Renal pelvis (tissue), 4 donors: ENCODE results near the gene GDF10. TPM values are rescaled to one million over a fixed set of nuclear protein-coding genes. Genes with fewer than 3 reads are reported as not detected.

Experiments
- DNase-seq: peaks from one replicate; pipeline ENCODE4 v3.0.0-alpha.2; 2013
- polyA plus RNA-seq, 3 donors: library from polyadenylated mRNA; unstranded; fragments of 120-200 nt; gene quantifications; one replicate each; pipeline ENCODE4 v1.2.1, GENCODE V29; 2013; ENCODE audit not compliant: insufficient read length in 3 of 3

The GDF10 gene
- polyA plus RNA-seq, 3 donors, result 1.4 to 2.3 (median 1.7) TPM

- DNase-seq, result no peak
These were observed 9.7 kb upstream of the GDF10 start for GRCh38 chr10:47290338-47290737.

GRCh38 chr10:47291682-47292081, 8.3 kb upstream of the GDF10 start:
- DNase-seq, result no peak

GRCh38 chr10:47294057-47294456, 5.9 kb upstream of the GDF10 start:
- DNase-seq, result no peak

DNA sequence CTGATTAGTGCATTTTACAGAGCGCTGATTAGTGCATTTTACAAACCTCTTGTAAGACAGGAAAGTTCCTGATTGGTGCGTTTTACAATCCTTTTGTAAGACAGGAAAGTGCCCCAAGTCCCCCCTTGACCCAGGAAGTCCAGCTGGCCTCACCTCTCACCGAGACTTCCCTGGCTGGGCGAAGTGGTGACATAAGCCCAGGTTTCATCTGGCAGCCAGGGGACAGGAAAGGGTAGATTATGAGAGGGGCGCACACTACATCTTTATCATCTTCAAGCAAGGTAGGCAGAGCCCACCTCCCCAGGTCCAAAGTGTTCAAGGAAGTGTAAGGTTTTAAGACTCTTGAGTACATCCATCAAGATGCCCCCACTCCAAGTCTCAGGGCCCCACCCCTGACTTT, 5.5 kb upstream of the GDF10 start:
- DNase-seq, result no peak

GRCh38 chr10:47295411-47295810, 4.6 kb upstream of the GDF10 start:
- no peak for DNase-seq

DNA sequence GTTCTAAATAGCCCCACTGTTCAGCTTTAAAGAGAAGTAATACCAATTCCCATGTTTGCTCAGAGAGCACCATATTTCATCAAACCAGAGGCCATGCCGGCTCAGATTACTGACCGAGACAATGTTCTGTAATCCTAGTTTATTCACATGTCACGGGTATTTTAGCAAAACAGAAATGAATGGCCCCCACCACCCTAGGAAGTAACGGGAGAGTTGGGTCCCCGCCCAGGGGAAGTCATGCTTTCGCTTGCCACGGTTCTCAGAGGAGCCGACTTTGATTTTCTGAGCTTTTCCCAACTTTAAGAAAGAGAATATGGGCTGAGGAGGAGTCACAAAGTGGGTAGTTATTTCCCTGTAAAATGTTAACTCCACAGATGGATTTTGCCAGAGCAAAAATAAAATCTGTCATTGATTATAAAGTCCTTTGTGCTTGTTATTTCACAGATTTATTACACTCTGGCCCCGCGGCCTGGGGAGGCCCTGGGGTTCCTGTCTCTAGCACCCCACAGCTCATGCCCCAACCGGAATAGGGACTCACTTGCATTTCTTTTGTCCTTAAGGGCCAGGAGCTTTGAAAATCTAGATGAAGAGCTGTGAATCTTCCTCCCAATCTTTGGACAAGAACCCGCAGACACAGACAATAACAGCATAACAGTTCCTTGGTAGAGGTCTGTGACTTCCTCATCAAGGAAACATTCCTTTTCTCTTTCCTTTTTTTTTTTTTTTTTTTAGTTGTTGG, 3.7 kb upstream of the GDF10 start:
- DNase-seq, result peak; percentile 10

- no peak for DNase-seq
These were observed 3.1 kb upstream of the GDF10 start for GRCh38 chr10:47296941-47297340.

GRCh38 chr10:47297866-47298540, 2.0 kb upstream of the GDF10 start:
- no peak for DNase-seq

DNA sequence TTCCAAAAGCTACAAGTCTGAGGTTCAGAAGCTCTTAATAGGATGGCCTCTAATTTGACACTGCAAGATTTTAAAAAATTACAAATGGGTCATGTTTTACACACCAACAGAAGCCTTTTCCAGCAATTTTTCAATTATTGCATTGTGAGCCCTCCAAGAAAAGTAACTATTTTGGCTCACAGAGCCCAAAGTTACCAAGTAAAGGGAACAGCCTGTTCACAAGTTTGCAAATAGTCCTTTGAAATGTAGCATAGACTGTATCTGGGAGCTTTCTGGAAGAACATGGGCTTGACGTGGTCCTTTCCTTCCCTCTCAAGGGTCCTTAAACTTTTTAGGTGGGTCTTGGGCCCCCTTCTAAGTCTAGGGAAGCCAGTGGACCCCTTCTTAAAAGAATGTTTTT, 1.3 kb upstream of the GDF10 start:
- DNase-seq, result no peak

DNA sequence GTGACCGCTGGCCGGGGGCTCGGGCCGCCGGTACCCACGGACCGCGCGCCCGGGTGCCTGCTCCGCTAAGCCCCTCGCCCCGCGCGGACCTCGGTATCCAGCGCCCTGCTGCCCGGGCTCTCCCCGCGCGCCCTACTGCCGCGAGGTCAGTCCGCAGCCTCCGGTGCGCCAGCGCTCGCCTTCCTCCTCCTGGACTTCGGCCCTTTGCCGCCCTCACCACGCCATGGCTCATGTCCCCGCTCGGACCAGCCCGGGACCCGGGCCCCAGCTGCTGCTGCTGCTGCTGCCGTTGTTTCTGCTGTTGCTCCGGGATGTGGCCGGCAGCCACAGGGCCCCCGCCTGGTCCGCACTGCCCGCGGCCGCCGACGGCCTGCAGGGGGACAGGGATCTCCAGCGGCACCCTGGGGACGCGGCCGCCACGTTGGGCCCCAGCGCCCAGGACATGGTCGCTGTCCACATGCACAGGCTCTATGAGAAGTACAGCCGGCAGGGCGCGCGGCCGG, 483 bp downstream of the GDF10 start:
- DNase-seq, result peak; percentile 12

GRCh38 chr10:47301833-47302232, 1.8 kb downstream of the GDF10 start:
- no peak for DNase-seq

DNA sequence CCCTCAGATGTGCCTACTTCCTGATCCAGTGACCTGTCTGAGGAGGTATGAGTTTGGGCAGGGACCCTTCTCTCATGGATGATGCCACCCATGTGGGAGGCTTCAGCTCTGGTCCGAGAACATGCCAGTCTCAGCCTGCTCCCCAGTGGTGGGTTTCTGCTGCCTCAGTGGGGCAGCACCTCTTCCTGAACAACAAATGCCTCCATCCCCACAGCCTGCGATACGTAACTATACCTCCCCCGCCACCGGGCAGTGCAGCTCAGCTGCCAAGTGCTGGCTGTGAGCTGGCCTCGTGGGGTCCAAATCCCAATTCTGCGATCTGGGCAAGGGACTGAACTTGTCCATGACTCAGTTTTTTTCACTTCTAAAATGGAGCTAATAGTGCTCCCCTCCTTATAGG, 3.1 kb downstream of the GDF10 start:
- no peak for DNase-seq

- DNase-seq, result no peak
These were observed 3.9 kb downstream of the GDF10 start for GRCh38 chr10:47303866-47304265.

DNA sequence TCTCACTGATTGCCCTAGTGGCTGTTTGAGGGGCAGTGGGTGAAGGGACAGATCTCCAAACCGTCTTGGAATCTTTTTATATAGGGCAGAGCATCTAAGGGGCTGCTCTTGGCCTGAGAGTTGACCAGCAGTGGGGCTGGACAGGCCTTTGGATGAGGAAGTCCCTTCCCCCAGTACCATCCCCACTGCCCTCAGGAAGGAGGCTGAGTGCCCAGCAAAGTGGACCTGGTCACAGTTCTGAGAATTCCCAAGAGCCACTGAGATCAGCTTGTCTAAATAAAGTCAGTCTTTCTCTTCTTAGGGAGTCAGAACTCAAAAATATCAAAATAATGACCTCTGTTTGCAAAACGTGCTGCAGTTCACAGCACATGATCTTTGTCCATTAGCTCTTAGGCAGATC, 5.6 kb downstream of the GDF10 start:
- DNase-seq, result no peak

GRCh38 chr10:47306387-47307210, 6.6 kb downstream of the GDF10 start:
- DNase-seq, result no peak

- DNase-seq, result no peak
These were observed 7.4 kb downstream of the GDF10 start for GRCh38 chr10:47307381-47307780.

- DNase-seq, result no peak
These were observed 8.8 kb downstream of the GDF10 start for GRCh38 chr10:47308775-47309174.

DNA sequence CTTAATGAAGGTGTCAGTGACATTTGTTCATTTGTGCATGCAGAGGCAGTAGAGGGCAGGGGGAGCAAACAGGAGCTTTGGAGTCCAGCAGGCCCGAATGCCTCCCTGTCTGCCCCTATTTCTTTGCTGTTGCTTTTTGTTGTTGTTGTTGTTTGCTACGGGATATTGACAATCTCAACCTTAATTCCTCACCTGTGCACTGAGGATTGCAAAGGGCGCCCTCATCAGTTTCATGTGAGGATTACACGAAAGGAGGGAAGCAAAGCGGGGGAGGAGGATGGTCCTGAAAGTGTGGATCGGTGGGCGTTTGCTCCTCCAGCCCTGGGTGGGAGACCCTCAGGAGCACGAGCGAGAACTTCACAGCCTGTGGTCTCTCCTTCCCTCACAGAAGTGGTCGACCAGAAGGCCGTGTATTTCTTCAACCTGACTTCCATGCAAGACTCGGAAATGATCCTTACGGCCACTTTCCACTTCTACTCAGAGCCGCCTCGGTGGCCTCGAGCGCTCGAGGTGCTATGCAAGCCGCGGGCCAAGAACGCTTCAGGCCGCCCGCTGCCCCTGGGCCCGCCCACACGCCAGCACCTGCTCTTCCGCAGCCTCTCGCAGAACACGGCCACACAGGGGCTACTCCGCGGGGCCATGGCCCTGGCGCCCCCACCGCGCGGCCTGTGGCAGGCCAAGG, 9.6 kb downstream of the GDF10 start:
- DNase-seq, result no peak

GRCh38 chr10:47310090-47310505, 10.1 kb downstream of the GDF10 start:
- DNase-seq, result no peak

DNA sequence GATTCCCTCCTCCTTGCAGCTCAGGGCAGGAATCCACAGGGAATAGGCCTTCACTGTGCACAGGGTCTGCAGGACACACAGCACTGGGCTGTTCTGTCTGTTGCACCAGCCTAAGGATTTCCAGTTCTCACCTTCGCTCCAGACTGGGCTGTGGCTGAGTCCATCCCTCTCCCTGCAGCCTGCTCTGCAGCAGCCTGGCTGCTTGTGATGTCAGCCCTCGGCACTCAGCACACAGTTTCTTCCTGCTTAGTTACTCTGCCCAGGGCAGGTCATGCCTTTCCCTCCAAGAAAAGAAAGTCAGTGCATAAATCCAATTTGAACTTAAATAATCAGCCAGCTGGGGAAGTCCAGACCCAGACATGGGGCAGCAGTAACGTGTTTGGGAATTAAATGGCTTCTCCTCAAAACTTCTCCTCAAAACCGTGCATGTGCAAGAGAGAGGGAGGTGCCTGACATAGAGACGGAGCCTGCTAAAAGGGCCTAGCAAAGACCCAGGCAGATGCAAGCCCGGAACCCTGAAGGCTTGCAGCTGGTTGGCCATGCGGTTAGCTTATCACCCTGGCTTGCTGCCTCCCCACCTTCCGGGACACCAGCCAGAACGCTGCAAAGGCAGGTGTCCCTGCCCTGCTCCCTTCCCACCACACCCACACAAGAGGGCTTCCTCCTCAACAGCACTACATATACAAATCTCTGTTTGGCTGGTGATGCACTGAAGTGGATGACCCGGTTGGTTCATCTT, 11.4 kb downstream of the GDF10 start:
- DNase-seq, result peak; percentile 5
